ENCODE results near the gene PRKCE. TPM values are rescaled to one million over a fixed set of nuclear protein-coding genes. Genes with fewer than 3 reads are reported as not detected.

Gene PRKCE
- total RNA-seq, 1 donor from 2014 or later: 24.2 TPM

GRCh38 chr2:45672138-45672537 is 20.7 kb downstream of the PRKCE start:
- Mint-ChIP-seq H3K27me3 (ENCODE audit: unreplicated experiment) (no peaks in the 10 kb centered on the region), H3K36me3 (ENCODE audit: low read depth, unreplicated experiment) (no peaks in the 10 kb centered on the region), H3K9me3 (ENCODE audit: unreplicated experiment) (no peaks in the 10 kb centered on the region), H3K4me1 (ENCODE audit: unreplicated experiment) (peaks cover 32% of the 10 kb centered on the region), H3K27ac (ENCODE audit: unreplicated experiment) (no peak overlapping the region), H3K4me3 (ENCODE audit: unreplicated experiment) (no peak overlapping the region)
- no peak for DNase-seq (ENCODE audit: low spot score)
- TF ChIP-seq, protein P1, sequence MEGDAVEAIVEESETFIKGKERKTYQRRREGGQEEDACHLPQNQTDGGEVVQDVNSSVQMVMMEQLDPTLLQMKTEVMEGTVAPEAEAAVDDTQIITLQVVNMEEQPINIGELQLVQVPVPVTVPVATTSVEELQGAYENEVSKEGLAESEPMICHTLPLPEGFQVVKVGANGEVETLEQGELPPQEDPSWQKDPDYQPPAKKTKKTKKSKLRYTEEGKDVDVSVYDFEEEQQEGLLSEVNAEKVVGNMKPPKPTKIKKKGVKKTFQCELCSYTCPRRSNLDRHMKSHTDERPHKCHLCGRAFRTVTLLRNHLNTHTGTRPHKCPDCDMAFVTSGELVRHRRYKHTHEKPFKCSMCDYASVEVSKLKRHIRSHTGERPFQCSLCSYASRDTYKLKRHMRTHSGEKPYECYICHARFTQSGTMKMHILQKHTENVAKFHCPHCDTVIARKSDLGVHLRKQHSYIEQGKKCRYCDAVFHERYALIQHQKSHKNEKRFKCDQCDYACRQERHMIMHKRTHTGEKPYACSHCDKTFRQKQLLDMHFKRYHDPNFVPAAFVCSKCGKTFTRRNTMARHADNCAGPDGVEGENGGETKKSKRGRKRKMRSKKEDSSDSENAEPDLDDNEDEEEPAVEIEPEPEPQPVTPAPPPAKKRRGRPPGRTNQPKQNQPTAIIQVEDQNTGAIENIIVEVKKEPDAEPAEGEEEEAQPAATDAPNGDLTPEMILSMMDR (IDR thresholded peaks at IDR 0.05; ENCODE audit: unreplicated experiment): no peak

DNA sequence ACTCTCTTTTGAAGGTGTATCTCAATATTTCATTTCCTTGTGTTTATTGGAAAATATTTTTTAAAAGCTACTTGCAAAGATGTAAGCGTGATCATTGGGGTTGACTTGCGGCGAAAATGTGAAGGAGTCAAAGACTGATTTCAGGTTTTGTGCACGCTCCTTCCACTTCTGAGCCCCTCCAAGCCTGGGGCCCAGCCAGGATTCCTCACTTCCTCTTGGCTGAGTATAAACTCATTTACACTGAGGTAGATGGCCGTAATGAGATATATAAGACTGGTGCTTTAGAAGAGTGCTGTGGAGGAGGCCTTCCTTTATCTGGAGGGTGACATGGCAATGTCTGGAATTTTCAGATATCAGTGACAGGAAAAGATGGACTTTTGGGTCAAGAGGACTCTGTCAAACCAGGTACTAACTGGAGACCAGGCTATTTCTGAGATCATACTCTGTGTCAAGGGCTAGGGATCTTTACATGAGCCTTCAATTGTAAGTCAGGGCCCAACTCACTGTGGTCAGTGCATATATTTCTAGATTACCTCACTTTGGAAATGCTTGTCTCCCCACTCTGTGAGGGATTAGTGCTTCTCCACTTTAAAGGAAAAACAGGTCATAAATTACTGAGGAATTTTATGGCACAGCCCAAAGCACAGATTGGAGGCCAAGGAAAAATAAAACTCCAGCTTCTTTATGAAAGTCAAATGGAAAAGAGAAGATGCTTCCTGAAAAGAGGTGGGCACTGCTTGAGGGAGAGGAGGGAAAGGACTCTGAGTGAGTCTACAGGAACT is 22.8 kb downstream of the PRKCE start:
- Mint-ChIP-seq H3K4me1 (ENCODE audit: unreplicated experiment) (peaks cover 25% of the 10 kb centered on the region), H3K27me3 (ENCODE audit: unreplicated experiment) (no peaks in the 10 kb centered on the region), H3K36me3 (ENCODE audit: low read depth, unreplicated experiment) (no peaks in the 10 kb centered on the region), H3K9me3 (ENCODE audit: unreplicated experiment) (no peaks in the 10 kb centered on the region), H3K27ac (ENCODE audit: unreplicated experiment) (no peak overlapping the region), H3K4me3 (ENCODE audit: unreplicated experiment) (no peak overlapping the region)
- TF ChIP-seq, protein P1 (IDR thresholded peaks at IDR 0.05; ENCODE audit: unreplicated experiment): no peak
- no peak for DNase-seq (ENCODE audit: low spot score)

DNA sequence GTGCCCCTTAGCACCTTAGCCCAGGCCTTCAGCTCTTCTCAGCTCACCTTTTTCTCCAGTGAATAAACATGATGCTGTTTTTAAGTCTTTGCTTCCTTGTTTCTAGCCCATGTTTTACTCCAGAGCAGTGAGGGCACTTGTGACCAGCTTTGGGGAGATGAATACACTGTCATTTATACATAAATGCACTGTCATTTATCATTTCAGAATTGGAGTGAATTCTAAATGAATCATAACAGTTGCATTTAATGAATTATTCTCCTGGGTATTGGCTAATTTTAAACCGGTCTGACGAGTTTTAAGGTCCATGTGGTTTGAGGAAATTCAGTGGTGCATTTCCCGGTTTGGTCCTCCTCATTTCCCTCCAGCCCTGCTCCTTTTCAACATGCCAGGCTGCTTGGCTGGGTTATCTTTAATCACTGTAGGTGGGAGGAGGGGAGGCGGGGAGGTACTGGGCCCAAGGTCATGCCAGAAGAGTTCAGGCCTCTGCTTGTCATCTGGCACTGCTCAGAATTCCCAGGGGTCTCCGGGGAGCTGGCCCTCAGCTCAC is 23.9 kb downstream of the PRKCE start:
- Mint-ChIP-seq H3K4me3 (ENCODE audit: unreplicated experiment) (no peak overlapping the region), H3K4me1 (ENCODE audit: unreplicated experiment) (peaks cover 22% of the 10 kb centered on the region), H3K27ac (ENCODE audit: unreplicated experiment) (peak overlapping the region; percentile 77), H3K9me3 (ENCODE audit: unreplicated experiment) (no peaks in the 10 kb centered on the region), H3K36me3 (ENCODE audit: low read depth, unreplicated experiment) (no peaks in the 10 kb centered on the region), H3K27me3 (ENCODE audit: unreplicated experiment) (no peaks in the 10 kb centered on the region)
- no peak for DNase-seq (ENCODE audit: low spot score)
- TF ChIP-seq, protein P1 (IDR thresholded peaks at IDR 0.05; ENCODE audit: unreplicated experiment): no peak

- TF ChIP-seq, protein P1 (IDR thresholded peaks at IDR 0.05; ENCODE audit: unreplicated experiment): no peak
- H3K4me3 Mint-ChIP-seq (ENCODE audit: unreplicated experiment): no peak overlapping the region
- no peak for DNase-seq (ENCODE audit: low spot score)
- H3K27ac Mint-ChIP-seq (ENCODE audit: unreplicated experiment): no peak overlapping the region
- peaks cover 22% of the 10 kb centered on the region for H3K4me1 Mint-ChIP-seq (ENCODE audit: unreplicated experiment)
- H3K9me3 Mint-ChIP-seq (ENCODE audit: unreplicated experiment): no peaks in the 10 kb centered on the region
- H3K27me3 Mint-ChIP-seq (ENCODE audit: unreplicated experiment): no peaks in the 10 kb centered on the region
- H3K36me3 Mint-ChIP-seq (ENCODE audit: low read depth, unreplicated experiment): no peaks in the 10 kb centered on the region
These were observed 24.6 kb downstream of the PRKCE start for GRCh38 chr2:45676088-45676487.

DNA sequence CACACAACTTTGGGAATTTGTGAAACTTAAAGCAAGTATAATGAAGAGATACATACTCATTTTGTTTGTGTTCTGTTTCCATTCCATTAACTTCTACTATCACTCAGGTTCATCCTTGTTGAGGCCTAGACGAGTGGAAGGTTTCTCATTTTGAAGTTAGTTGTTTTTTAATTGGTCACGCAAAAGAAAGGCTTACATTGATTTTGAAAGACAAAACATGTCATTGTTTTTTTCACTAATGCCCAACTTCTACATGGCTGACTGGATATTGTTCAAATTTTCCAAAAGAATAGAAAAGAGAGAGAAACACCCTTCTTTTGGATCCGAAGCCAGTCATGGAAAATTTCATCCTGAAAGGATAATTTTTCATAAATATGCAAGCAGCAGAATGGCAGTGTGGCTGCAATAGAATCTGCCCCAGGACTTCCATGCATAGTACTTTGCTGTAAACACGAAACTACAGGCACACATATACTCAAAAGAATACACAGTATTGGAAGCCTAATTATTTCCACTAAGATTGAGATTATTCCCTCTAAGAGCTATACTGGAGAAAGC is 27.4 kb downstream of the PRKCE start:
- H3K4me3 Mint-ChIP-seq (ENCODE audit: unreplicated experiment): no peak overlapping the region
- TF ChIP-seq, protein P1 (IDR thresholded peaks at IDR 0.05; ENCODE audit: unreplicated experiment): no peak
- H3K9me3 Mint-ChIP-seq (ENCODE audit: unreplicated experiment): no peaks in the 10 kb centered on the region
- H3K4me1 Mint-ChIP-seq (ENCODE audit: unreplicated experiment): peaks cover 20% of the 10 kb centered on the region
- no peak overlapping the region for H3K27ac Mint-ChIP-seq (ENCODE audit: unreplicated experiment)
- no peaks in the 10 kb centered on the region for H3K36me3 Mint-ChIP-seq (ENCODE audit: low read depth, unreplicated experiment)
- no peaks in the 10 kb centered on the region for H3K27me3 Mint-ChIP-seq (ENCODE audit: unreplicated experiment)
- DNase-seq (ENCODE audit: low spot score): no peak

Measured in endothelial cell (in vitro differentiated cells).